ENCODE measurements around the gene FREM1.

Gene FREM1

DNA sequence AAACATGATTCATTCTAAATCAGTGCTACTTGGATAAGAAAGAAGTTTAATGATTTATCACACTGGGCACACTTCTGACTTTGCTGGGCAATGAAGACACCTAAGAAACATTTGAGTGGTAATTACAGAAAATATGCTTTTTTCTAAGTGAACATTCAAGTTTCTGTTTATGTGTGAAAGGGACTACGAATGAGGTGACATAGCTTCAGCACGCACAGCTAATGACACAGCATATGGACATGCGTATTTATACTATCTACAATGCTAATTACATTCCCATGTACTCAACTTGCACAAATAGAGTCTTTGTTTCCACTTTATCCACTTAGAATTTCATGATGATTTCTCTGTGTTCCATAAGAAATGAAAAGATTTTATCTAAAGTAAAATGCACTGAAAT is 40.6 kb downstream of the FREM1 start:
- no peak for DNase-seq

DNA sequence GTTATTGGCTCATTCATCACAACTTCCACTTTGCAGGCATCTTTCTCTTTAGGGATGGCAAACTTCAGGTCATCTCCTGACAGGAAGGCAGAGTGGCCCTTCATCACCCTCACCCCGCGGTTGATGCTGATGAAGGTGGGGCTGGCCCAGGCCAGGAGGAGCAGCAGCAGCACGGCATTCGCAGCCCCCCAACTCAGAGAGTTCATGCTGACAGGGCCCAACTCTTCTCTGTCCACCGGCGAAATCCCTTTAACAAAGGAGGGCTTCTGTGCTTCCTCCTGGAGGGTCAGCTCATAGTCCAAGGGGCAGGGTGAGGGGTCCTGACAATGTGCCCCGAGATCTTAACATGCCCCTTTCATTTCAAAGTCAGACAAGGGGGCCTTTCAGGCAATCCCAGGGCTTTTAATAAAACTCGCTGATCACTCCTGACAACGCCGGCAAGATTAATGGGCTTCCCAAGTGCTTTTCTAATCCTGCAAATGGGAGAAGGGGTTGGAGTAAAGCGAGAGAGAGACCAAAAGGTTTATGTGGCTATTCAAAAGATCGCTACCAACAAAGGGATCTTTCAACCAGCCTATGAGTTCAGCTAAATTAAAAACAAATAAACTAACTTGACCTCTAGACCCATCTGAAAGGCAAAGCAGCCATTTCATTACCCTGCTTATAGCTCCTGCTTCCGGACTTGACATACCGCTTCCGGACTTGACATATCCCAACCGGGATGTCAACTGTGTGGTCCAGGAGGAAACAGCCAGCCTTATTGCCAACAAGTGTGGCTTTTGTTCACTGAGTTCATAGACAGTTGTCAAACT is 41.2 kb downstream of the FREM1 start:
- DNase-seq, result no peak

DNA sequence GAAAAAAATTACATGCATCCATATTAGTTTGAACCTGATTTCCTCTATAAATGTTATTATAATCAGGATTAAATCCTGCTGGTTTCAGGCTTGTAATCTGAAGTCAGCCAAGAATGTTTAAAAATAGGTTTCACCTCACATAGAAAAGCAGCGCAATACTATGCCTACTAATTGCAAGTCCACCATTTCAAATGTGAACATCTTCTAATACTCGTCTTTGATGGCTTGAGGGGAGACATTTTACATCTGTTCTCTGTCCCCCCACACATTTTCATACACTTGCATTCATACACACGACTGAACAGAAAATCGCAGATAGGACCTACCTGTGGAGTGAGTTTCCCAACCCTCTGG is 41.8 kb downstream of the FREM1 start:
- DNase-seq, result no peak

DNA sequence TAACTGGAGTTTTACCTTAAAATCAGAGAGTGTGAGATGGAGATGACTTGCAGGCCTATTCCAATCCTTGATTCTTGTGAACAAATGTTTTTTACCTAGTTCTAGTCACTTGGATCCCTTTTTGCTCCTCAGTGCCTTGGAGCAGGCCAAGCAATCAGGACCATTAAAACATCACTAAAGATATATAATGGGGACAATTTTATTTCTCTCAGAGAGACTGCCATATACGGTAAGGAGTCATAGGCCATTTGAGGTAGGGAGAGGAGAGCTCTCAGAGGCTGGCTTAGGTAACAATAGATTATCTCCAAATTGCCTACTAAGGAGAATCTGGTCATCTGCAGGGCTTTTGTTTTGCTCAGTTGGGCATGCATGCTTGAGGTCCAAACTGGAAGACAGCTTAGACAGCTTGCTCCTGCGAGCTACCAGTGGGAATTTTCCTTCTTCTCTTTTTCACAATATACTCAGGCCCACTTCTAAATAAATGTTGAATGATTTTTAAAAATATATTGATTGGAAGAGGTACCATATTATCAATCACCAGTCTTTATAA is 44.0 kb downstream of the FREM1 start:
- DNase-seq, result no peak

DNA sequence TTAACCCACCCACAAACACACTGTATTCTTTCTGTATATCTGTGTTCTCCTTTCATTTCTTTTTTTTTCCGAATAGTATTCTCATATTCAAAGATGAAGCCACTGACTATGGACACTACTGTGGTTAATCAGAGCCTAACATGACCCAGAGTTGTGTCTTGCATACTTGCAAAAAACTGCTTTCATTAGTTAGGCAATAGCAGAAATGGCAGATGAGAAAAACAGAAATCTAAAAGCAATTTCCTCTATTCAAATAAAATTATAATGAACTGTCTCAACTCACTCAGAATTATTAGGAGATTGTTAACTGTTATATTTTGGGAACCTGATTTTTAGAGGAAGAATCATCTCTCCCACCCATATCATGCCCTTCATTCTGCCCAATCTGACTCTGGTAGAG is 45.9 kb downstream of the FREM1 start:
- no peak for DNase-seq

DNA sequence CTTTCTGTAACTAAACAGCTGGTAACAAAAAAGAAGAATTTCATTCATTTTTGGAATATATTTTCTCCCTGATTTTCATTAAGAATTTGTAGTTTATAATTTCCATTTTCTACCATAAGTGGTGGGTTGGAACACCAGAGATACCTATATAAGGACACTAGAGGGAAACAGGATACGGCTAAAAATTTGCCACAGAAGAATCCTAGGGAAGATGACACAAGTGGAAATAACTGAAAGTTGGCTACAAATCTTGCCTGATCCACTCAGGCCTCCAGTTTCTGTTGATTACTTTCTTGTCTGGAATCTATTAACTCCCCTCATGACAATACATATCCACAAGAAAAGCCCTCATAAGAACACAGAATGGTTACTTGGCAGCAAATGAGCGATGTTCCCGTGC is 46.8 kb downstream of the FREM1 start:
- DNase-seq, result no peak

DNA sequence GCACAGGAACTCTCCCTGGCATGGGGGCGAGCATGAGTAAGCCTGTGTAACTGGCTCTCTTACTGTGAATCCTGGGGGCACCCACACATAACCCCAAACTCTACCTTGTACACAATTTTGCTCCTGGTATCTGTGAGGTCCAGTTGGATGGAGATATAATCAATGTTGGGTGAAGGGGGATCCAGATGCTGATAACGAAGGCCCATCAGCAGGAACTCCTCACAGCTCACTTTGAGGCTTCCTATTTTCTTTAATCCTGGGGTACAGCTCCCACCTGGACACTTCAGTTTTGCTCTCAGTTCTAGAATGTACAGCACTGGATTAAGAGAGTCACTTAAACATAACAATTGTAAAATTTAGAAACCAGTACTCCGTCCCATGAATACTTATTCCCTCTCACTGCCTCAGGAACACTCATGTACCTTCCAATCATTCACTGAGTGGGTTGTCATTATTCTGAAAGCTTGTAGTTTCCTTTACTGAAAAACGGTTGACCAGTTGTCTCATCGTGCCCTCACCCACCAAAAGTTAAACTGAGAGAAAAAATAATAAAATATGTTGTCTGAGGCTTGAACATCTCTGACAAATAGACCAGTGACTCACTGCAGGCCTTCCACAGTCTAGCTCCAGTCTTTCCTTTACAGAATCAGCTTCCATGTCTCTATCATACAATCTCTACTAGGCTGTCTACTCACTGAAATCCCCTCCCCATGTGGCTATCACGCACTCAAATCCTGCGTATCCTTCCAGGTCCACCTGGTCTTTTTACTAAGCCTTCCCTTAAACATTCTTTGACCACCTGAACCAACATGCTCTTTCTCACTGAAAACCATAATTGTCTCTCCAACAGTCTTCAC is 52.6 kb downstream of the FREM1 start:
- no peak for DNase-seq

DNA sequence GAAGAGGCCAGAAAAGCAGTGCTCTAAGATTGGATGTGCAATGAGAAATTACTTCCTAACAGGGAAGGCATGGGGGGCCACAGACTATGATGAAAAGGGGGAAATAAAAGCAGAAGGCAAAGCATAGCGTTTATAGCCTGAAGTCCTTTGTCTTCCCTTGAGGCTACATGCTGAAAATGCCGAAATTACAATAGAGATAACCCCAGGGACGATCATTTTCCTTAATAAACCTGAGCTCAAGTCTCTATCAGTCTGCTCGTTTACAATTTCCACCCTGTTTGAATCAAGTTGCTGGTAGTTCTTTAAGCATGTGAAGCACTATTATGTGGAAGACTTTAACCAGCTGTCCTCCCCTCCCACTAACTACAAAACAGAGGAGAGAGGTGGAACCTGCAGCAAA is 60.4 kb downstream of the FREM1 start:
- DNase-seq, result no peak

DNA sequence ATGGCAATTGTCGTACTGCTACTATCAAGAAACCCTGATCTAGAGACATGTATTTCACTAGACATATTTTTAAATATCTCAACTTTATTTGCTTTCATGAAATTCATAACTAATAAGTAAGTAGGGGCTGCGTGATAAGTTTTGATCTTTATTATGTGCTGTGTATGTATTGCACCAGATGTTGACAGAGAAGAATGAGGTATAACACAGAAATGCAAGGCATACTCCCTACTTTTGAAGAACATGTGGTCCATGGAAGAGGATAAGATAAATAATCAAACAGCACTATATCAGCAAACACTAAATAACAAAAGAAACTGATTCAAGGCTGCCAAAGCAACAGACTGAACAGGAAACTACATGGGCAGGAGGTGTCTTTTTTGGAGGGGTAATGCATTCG is 60.9 kb downstream of the FREM1 start:
- no peak for DNase-seq

DNA sequence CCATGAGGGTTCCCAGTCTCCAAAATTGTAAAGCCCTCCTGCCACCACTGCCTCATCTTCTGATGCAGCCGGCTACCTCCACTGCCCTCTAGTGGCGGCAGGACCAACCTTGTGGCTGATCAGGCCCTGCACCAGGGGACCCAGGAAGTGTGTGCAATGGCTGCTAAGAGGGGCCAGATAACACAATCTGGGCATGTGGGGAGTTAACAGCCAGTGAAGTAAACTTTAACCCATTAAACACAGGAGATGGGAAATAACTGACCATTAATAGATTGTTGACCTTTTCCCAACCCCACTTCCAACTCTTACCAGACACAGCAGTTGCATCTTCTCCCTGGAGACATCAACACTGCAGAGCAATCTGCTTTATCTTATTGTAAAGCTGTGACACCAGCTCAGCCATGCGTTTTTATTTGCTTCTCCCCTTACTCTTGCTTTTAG is 63.3 kb downstream of the FREM1 start:
- DNase-seq, result no peak

DNA sequence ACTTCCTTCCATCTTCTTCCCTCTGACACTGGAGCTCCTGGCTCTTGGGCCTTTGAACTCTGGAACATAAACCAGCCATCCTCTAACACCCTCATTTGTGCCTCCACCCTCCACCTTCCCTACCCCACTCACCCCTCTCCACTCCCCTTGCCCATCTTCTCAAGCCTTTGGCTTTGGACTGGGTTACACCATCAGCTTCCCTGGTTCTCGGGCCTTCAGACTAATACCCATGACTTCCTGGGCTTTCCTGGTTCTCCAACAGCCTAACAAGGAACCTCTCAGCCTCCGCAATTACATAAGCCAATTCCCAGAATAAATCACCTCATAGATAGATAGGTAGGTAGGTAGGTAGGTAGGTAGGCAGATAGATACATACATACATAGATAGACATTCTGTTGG is 67.1 kb downstream of the FREM1 start:
- no peak for DNase-seq

DNA sequence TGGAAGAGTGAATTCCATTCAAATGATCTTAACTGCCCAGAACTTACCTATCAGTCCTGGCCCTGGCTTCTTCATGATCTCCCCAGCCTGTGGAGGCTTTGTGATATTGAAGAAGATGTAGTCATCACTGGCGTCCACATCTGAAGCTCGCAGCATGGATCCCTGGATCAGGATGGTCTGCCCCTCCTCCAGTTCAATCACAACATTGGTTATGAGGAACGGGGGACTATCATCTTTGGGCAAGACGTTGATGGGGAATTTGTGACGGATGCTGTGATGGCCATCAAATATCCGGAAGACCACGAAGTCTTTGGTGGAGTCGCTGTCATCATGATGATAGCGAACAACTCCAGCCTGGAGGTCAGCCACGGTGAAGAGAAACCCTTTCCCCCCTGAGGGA is 68.0 kb downstream of the FREM1 start:
- DNase-seq, result no peak

DNA sequence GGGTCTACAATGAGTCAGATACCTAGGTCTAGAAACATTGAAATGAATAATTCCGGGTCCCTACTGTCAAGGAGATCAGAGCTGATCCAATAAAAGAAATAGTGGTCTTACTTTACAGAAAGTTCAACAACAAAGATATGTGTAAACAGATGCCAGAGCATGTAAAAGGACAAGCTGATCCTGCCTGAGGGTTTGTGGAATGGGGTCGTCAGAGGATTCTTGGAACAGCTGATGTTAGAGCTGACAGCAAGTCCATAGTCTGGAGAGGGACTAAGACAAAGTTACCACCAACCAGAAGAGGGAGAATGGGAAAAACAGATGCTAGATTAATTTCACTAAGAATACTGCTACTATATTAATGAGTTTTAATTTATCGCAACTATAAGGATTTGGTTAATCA is 71.5 kb downstream of the FREM1 start:
- no peak for DNase-seq

DNA sequence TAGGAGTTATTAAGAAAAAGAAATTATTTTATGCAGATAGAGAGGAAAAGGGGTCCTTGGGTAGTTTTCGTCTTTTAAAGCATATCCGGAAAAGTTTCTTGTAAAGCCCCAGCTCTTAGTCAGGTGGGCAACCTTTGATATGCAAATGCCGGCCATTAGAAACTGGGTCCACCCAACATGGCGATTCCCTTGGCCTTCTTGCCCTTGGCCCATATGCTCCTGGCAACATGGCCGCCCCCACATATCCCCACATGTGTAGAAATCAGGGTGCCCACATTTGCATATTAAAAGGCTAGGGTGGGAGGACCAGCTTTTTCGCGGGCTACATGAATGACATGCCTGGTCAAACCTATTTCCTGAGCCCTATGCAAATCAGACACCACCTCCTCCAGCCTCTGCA is 73.3 kb downstream of the FREM1 start:
- DNase-seq, result no peak

DNA sequence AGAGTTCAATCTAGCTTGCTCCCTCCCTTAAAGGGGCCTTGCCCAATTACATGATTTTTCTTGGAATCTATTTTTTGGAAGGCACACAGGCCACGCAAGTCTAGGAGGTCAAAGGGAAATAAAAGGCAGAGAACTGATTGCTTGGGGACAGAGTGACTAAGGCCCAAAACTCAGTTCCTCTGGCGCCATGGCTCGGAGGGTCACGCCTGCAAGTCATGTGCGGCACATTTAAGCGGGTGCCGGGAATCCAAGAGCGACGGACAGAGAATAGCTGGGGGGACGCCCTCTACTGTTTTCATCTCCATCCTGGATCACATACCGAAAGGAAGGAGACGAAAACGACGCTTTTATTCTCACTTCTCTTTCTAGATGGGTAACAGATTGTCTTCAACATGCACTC is 78.6 kb downstream of the FREM1 start:
- DNase-seq, result no peak

DNA sequence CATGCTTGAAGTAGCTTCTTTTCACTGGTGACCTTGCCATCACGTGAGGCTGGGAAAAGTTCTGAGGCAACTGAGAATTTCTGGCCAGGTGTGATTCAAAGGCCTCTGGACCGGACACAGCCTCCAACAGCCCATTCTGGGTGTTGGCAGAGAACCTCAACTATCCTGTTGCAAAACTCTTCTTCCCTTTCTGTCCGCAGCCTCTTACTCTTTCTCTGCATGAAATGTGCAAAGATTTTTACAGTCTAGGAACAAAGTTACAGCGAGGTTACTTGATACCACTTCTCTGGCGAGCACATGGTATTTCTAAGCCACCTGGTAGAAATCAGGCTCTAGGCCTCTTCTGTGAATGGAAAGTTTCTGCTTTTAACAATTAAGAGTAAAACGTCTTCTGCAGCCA is 79.2 kb downstream of the FREM1 start:
- no peak for DNase-seq

DNA sequence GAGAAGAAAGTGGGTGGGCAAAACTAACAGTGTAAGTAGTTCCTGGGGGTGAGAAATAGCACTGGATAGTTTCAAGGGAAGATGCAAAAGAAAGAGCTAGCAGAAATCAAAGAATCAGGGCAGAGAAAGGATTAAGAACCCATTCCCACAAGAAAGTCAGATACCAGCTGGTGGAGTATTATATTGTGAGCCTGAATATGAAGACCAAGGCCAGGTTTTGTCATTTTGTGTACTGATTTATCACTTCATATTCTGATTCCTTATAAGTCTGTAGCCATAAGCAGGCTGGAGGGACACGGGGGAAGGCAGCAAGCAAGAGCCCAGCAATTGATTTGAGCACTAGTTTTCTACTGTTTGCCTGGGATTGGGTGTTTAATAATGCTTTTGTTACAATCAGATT is 80.2 kb downstream of the FREM1 start:
- no peak for DNase-seq

DNA sequence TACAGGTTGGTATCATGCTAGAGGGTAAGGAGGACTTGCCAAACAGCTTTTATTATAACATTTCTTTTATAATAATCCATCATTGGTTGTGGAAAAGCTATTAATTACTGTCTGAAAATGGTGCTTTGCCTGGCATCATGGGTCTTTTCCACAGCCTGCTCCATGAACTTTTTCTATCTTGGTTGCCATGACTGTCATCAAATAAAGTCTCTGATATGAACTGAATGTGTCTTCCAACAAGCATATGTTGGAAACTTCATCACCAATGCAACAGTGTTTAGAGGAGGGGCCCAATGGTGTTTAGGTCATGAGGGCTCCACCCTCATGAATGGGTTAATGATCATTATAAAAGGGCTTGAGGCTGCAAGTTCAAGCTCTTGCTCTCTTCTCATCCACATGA is 81.0 kb downstream of the FREM1 start:
- DNase-seq, result no peak

DNA sequence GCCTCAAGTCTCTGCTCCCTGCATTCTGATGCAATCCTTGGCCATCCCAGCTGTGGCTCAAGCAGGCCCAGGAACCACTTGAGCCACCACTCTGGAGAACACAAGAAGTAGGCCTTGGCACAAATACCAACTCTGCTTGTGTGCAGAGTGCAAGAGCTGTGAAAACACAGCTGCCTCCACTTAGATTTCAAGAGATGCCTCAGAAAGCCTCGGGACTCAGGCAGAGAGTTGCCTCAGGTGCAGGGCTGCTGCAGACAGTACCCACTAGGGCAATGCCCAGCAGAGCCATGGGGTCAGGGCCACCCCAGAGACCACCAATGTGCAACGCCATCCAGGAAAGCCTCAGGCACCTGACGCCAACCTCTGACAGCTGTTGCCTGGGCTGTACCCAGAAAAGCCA is 82.4 kb downstream of the FREM1 start:
- no peak for DNase-seq

DNA sequence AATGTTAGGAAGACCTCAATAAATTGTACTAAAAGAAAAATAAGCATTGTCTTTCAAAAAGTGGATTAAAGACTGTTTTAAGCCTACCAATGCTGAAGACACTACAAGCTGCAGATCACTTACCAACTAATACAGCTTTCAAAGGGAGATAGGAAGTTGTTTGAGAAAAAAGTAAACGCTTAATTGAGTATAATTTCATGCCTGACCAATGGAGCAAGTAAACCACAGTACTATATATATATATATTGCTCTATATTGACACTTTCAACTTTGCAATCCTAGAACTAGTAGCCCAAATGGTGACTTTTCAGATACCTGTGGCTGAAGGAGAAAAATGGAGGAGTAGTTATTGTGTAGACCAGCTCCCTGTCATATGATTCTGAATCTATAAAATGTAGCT is 85.7 kb downstream of the FREM1 start:
- no peak for DNase-seq

DNA sequence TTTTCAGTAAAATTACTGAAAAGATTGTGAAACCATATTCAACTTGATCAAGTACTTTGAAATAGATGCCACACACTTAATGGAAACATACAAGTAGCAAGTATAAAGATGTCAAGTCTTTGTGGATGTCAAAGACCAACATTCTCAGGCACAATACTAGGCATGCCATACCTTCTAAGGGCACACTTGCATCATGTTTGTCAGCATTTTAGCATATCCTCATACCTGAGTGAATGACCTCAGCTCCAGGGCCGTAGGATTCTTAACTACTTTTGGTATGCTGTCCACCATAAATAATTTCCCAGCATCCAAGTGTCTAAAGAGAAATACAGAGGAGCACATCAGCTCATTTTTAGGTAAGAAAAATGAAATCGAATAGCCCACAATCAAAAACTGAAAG is 86.4 kb downstream of the FREM1 start:
- no peak for DNase-seq

DNA sequence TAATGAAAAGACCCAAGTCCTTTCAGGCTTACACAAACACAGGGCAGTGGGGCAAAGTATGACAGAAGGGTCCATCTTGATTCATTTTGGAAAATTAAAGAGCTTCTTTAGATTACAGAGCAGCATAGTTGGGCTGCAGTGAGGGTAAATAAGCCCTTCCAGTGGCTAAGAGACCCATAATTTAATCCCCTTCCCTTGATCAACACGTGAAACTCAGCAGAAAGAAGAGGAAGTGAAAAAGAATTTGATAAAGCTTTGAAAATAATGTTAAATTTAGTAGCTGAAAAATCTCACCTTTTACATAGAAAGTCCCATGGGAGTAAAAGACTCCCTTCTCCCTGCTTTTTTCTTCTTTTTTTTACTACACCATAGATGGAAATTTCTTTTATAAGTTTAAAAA is 87.6 kb downstream of the FREM1 start:
- DNase-seq, result no peak

DNA sequence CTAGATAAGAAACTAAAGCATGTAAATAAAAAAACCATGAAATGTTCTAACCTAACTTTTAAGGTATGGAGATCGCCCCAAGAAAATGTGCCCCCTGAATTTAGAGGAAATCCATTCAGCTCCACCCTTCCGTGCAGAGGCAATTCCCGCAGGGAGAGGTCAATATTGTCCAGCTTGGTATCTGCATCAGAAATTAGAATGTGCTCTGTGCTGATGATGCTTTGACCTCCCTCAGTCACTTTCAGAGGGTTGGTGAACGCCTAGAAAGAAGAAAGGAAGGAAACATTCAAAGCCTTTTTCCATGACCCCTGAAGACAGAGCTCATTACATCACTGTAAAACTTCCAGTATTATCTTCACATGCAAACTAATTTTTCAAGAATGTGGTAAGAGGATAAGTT is 91.0 kb downstream of the FREM1 start:
- no peak for DNase-seq

DNA sequence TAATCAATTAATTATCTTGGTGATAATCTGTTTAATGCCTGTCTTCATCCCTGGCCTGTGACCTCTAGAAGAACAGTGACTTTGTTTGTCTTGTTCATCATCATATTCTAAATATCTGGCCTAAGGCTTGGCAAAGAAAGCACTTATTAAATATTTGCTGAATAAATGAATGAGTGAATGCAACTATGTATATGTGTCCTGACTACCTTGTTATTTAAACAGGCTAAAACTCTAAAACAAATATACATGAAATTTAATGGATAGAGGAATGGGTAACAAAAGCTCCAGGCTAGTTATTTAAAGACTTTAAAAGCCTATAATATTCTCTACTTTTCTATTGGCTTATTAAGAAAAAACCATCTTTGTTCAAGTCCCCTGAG is 96.0 kb downstream of the FREM1 start:
- no peak for DNase-seq
